IMR-90 (cell line): ENCODE measurements around the gene PLXNA4. TPM values are rescaled to one million over a fixed set of nuclear protein-coding genes. Genes with fewer than 3 reads are reported as not detected.

Experiments used
- ATAC-seq: fragments of 200-7000 bp; cut with Tn5 transposase; 2 replicates; pipeline ENCODE4 v1.9.1; 2020; ENCODE audit warnings: low read depth, mild to moderate bottlenecking, moderate library complexity
- BruUV-seq: library from RNA; stranded (reverse); fragments of 400-500 nt; replicated peaks from 2 replicates; lab custom pipeline; 2021; lab: Mats Ljungman, UMichigan
- CTCF ChIA-PET: fragments of 300-600 bp; formaldehyde crosslinking; extraction: SDS; loops from one replicate; lab custom pipeline; 2021; ENCODE audit warnings: antibody characterized with exemption; lab: Yijun Ruan, JAX
- POLR2A ChIA-PET: fragments of 300-600 bp; sonication (Branson Sonifier 250); formaldehyde crosslinking; loops from one replicate; lab custom pipeline; 2022; ENCODE audit warnings: antibody characterized with exemption; ENCODE audit not compliant: unreplicated experiment; lab: Charles Lee
- DNase-seq: peaks from one replicate; pipeline ENCODE4 v3.0.0; 2013
- H2AFZ ChIP-seq: replicated peaks from 2 replicates; pipeline ENCODE3; 2013; ENCODE audit warnings: low read length, mild to moderate bottlenecking; ENCODE audit not compliant: poor library complexity
- H2AK5ac ChIP-seq: 2 replicates; pipeline ENCODE4 v1.6.1; 2013; ENCODE audit warnings: low read depth, low read length, inconsistent platforms
- H2AK9ac ChIP-seq: replicated peaks from 2 replicates; pipeline ENCODE3; 2013; ENCODE audit warnings: mild to moderate bottlenecking, low read depth, low read length, moderate library complexity; ENCODE audit not compliant: poor library complexity
- H2BK120ac ChIP-seq: 2 replicates; pipeline ENCODE4 v1.6.1; 2013; ENCODE audit warnings: low read depth, low read length, inconsistent platforms
- H2BK15ac ChIP-seq: 3 replicates; pipeline ENCODE4 v1.6.1; 2013; ENCODE audit warnings: low read depth, low read length, inconsistent platforms
- H2BK20ac ChIP-seq: 2 replicates; pipeline ENCODE4 v1.6.1; 2013; ENCODE audit warnings: low read depth, mild to moderate bottlenecking, inconsistent platforms, low read length, moderate library complexity
- H2BK5ac ChIP-seq: 2 replicates; pipeline ENCODE4 v1.6.1; 2013; ENCODE audit warnings: mild to moderate bottlenecking, low read depth, low read length, inconsistent platforms; ENCODE audit not compliant: poor library complexity, severe bottlenecking
- H3K14ac ChIP-seq: replicated peaks from 2 replicates; pipeline ENCODE4 v1.6.1; 2013; ENCODE audit warnings: low read depth, low read length, inconsistent platforms
- H3K18ac ChIP-seq: 2 replicates; pipeline ENCODE4 v1.6.1; 2013; ENCODE audit warnings: low read depth, low read length, control low read depth
- H3K23ac ChIP-seq: 2 replicates; pipeline ENCODE4 v1.6.1; 2013; ENCODE audit warnings: low read depth, low read length, inconsistent platforms
- H3K27ac ChIP-seq: 2 replicates; pipeline ENCODE4 v1.5.1; 2013; ENCODE audit warnings: mild to moderate bottlenecking, control low read depth, low read length; ENCODE audit not compliant: insufficient read depth
- H3K27me3 ChIP-seq: 2 replicates; pipeline ENCODE4 v1.6.1; 2013; ENCODE audit warnings: low read length; ENCODE audit not compliant: control insufficient read depth, insufficient read depth
- H3K36me3 ChIP-seq: 2 replicates; pipeline ENCODE4 v1.6.1; 2013; ENCODE audit warnings: low read length, mixed read lengths; ENCODE audit not compliant: control insufficient read depth, insufficient read depth
- H3K4ac ChIP-seq: 2 replicates; pipeline ENCODE4 v1.6.1; 2013; ENCODE audit warnings: low read depth, low read length, inconsistent platforms
- H3K4me1 ChIP-seq: 2 replicates; pipeline ENCODE4 v1.6.1; 2013; ENCODE audit warnings: low read length, mixed read lengths; ENCODE audit not compliant: control insufficient read depth, insufficient read depth
- H3K4me2 ChIP-seq: 2 replicates; pipeline ENCODE4 v1.6.1; 2013; ENCODE audit warnings: low read depth, mild to moderate bottlenecking, control low read depth, low read length, moderate library complexity
- H3K4me3 ChIP-seq: 2 replicates; pipeline ENCODE4 v1.5.1; 2013; ENCODE audit warnings: low read depth, mild to moderate bottlenecking, control low read depth, low read length, moderate library complexity; ENCODE audit not compliant: insufficient read depth
- H3K56ac ChIP-seq: 2 replicates; pipeline ENCODE4 v1.6.1; 2013; ENCODE audit warnings: low read length, inconsistent platforms; ENCODE audit not compliant: insufficient read depth; ENCODE audit errors: extremely low read depth
- H3K79me1 ChIP-seq, 2 experiments: 2 replicates each; pipeline ENCODE4 v1.6.1; 2013; ENCODE audit warnings: low read length in 2 of 2, inconsistent platforms in 1 of 2, low read depth in 1 of 2
- H3K9ac ChIP-seq: 2 replicates; pipeline ENCODE4 v1.6.1; 2013; ENCODE audit warnings: low read depth, low read length, control low read depth
- H3K9me1 ChIP-seq: 2 replicates; pipeline ENCODE4 v1.6.1; 2013; ENCODE audit warnings: low read length, inconsistent platforms; ENCODE audit not compliant: insufficient read depth
- H3K9me3 ChIP-seq: 2 replicates; pipeline ENCODE4 v1.6.1; 2013; ENCODE audit warnings: low read length; ENCODE audit not compliant: control insufficient read depth, insufficient read depth
- H4K20me1 ChIP-seq: 2 replicates; pipeline ENCODE4 v1.6.1; 2013; ENCODE audit warnings: low read length, inconsistent platforms; ENCODE audit not compliant: insufficient read depth
- H4K5ac ChIP-seq: 2 replicates; pipeline ENCODE4 v1.6.1; 2013; ENCODE audit warnings: mild to moderate bottlenecking, low read depth, low read length, control low read depth
- H4K8ac ChIP-seq, 2 experiments: 2 replicates each; pipeline ENCODE4 v1.6.1; 2013; ENCODE audit warnings: low read depth in 2 of 2, low read length in 2 of 2, control low read depth in 1 of 2, inconsistent platforms in 1 of 2
- H4K91ac ChIP-seq: 2 replicates; pipeline ENCODE4 v1.6.1; 2013; ENCODE audit warnings: low read depth, low read length, inconsistent platforms; ENCODE audit not compliant: insufficient read depth
- CEBPB ChIP-seq: IDR thresholded peaks from 2 replicates; pipeline ENCODE4 v1.6.1; 2012; ENCODE audit warnings: low read depth, low read length, improper control_type of control experiment
- CHD1 ChIP-seq: IDR thresholded peaks from 2 replicates; pipeline ENCODE4 v1.6.1; 2012; ENCODE audit warnings: low read depth, low read length, improper control_type of control experiment
- ELK1 ChIP-seq: fragments of 150-350 bp; IDR thresholded peaks from 2 replicates; pipeline ENCODE4 v1.6.1; 2016; ENCODE audit warnings: low read depth, mild to moderate bottlenecking, low read length, moderate library complexity, borderline replicate concordance
- MAFK ChIP-seq: IDR thresholded peaks from 2 replicates; pipeline ENCODE4 v1.6.1; 2012; ENCODE audit warnings: low read depth, low read length, improper control_type of control experiment
- NFE2L2 ChIP-seq: fragments of 150-350 bp; IDR thresholded peaks from 2 replicates; pipeline ENCODE4 v1.6.1; 2016; ENCODE audit warnings: low read depth, mild to moderate bottlenecking, low read length
- POLR2A ChIP-seq: IDR thresholded peaks from 2 replicates; pipeline ENCODE4 v1.6.1; 2012; ENCODE audit warnings: mild to moderate bottlenecking, low read depth, low read length
- RAD21 ChIP-seq: IDR thresholded peaks from 2 replicates; pipeline ENCODE4 v1.6.1; 2012; ENCODE audit warnings: low read length, improper control_type of control experiment
- RFX5 ChIP-seq: IDR thresholded peaks from 2 replicates; pipeline ENCODE4 v1.8.0; 2012; ENCODE audit warnings: low read depth, mild to moderate bottlenecking, low read length, moderate library complexity
- whole genome bisulfite sequencing, 2 experiments: methylation state at CpG; one replicate each; pipeline versions ENCODE4 v1.1.5 to v1.1.7; 2013; ENCODE audit warnings: missing lambda C conversion rate in 2 of 2; ENCODE audit not compliant: insufficient read length in 1 of 2; ENCODE audit errors: extremely low coverage in 2 of 2; 5-methylcytosine and 5-hydroxymethylcytosine counted together
- dilution Hi-C: fragments of 300-500 bp; cut with HindIII; formaldehyde crosslinking; loops from one replicate; pipeline ENCODE4 v1.14.3; 2018; ENCODE audit warnings: low sequenced_read_pairs; ENCODE audit not compliant: unreplicated experiment
- in situ Hi-C: fragments of 300-500 bp; cut with MboI; formaldehyde crosslinking; loops from 3 replicates; pipeline ENCODE4 v1.14.3; 2019; ENCODE audit warnings: low sequenced_read_pairs, inconsistent platforms, mixed read lengths
- intact Hi-C: fragments of 100-400 bp; cut with micrococcal nuclease; formaldehyde crosslinking; loops from 2 replicates; pipeline ENCODE4 v1.10.0; 2022
- polyA plus RNA-seq, 3 experiments: library from polyadenylated mRNA; depleted of rRNA; stranded (reverse); fragments of >200 nt; gene quantifications; 2 replicates each; pipeline ENCODE4 v1.2.3, GENCODE V29; 2012; ENCODE audit warnings: low replicate concordance in 1 of 3
- total RNA-seq: library from RNA; depleted of rRNA; stranded (reverse); fragments of >200 nt; gene quantifications from 2 replicates; pipeline ENCODE4 v1.2.3, GENCODE V29; 2012
- TF ChIP-seq, protein P1 (sequence below): fragments of 150-350 bp; IDR thresholded peaks from 2 replicates; pipeline ENCODE4 v1.6.1; 2017; ENCODE audit warnings: mild to moderate bottlenecking, antibody characterized with exemption, low read length, low read depth

The PLXNA4 gene
- total and polyA plus RNA-seq, 2 of the 4 experiments (the other 2 are of a cell fraction) = under 0.01 TPM

GRCh38 chr7:132161976-132162375 lies 414.3 kb downstream of the PLXNA4 start:
- intact Hi-C loops (no loop called here), dilution Hi-C loops (no loop called here), in situ Hi-C loops (no loop called here)
- Histone ChIP-seq H2BK5ac (no peak overlapping the region), H2AK9ac (no peak overlapping the region), H3K4ac (no peak overlapping the region), H3K9me3 (no peaks in the 10 kb centered on the region), H4K5ac (no peak overlapping the region), H4K8ac (no peak overlapping the region), H3K4me1 (no peaks in the 10 kb centered on the region), H2AK5ac (no peak overlapping the region), H3K4me2 (no peak overlapping the region), H3K4me3 (no peak overlapping the region), H4K20me1 (no peaks in the 10 kb centered on the region), H2BK120ac (no peak overlapping the region), H3K56ac (no peak overlapping the region), H2BK20ac (no peak overlapping the region), H3K14ac (no peak overlapping the region), H2AFZ (no peak overlapping the region), H2BK15ac (no peak overlapping the region), H3K27ac (no peak overlapping the region), H3K36me3 (no peaks in the 10 kb centered on the region), H3K18ac (no peak overlapping the region), H3K9ac (no peak overlapping the region), H3K27me3 (no peaks in the 10 kb centered on the region; the same call in 1 of the 2 replicates), H3K9me1 (no peaks in the 10 kb centered on the region), H3K79me1 (no peaks in the 10 kb centered on the region), H3K23ac (no peak overlapping the region), H4K91ac (no peak overlapping the region)
- POLR2A ChIA-PET = no interaction called here
- 65% methylated on average over 2 of the region's 8 CpGs; no CpG with 5 or more reads in 1 of the 2 experiments for WGBS, 2 experiments
- TF ChIP-seq CEBPB (no peak), RAD21 (no peak), RFX5 (no peak), NFE2L2 (no peak), CHD1 (no peak), MAFK (no peak), POLR2A (no peak), ELK1 (no peak)
- TF ChIP-seq, protein P1, sequence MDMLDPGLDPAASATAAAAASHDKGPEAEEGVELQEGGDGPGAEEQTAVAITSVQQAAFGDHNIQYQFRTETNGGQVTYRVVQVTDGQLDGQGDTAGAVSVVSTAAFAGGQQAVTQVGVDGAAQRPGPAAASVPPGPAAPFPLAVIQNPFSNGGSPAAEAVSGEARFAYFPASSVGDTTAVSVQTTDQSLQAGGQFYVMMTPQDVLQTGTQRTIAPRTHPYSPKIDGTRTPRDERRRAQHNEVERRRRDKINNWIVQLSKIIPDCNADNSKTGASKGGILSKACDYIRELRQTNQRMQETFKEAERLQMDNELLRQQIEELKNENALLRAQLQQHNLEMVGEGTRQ = no peak
- CTCF ChIA-PET = no interaction called here
- no peak for DNase-seq
- no TSS peak for BruUV-seq
- ATAC-seq = no peak
